HG03280 (cell line): ENCODE results near the gene GATA5.
"Not testable (repeated sequence)": the region's sequence is repeated elsewhere in the genome, so short reads cannot be mapped to it uniquely, and the experiment has no call there.

Source experiments
- ATAC-seq: cut with Tn5 transposase; IDR thresholded peaks from one replicate; pipeline ENCODE4 v1.9.1; 2021; ENCODE audit warnings: mild to moderate bottlenecking, moderate library complexity; ENCODE audit not compliant: unreplicated experiment

Gene GATA5

GRCh38 chr20:62505337-62506045 is 29.7 kb upstream of the GATA5 start:
- ATAC-seq, result no peak

- no peak for ATAC-seq
Observed at GRCh38 chr20:62504323-62504722, 28.5 kb upstream of the GATA5 start.

- no peak for ATAC-seq
Observed at GRCh38 chr20:62503401-62504178, 27.8 kb upstream of the GATA5 start.

- ATAC-seq, result no peak
Observed at GRCh38 chr20:62502496-62503095, 26.8 kb upstream of the GATA5 start.

- ATAC-seq, result peak; percentile 57
Observed at GRCh38 chr20:62501801-62502495, 26.2 kb upstream of the GATA5 start.

GRCh38 chr20:62500237-62500864 is 24.6 kb upstream of the GATA5 start:
- ATAC-seq, result no peak

GRCh38 chr20:62499758-62500236 is 24.0 kb upstream of the GATA5 start:
- no peak for ATAC-seq

GRCh38 chr20:62498874-62499273 is 23.1 kb upstream of the GATA5 start:
- ATAC-seq, result no peak

- no peak for ATAC-seq
Observed at GRCh38 chr20:62496568-62497218, 20.9 kb upstream of the GATA5 start.

GRCh38 chr20:62495749-62496567 is 20.2 kb upstream of the GATA5 start:
- no peak for ATAC-seq

- ATAC-seq, result no peak
Observed at GRCh38 chr20:62494980-62495748, 19.4 kb upstream of the GATA5 start.

- ATAC-seq, result no peak
Observed at GRCh38 chr20:62494537-62494936, 18.7 kb upstream of the GATA5 start.

GRCh38 chr20:62493886-62494285 is 18.1 kb upstream of the GATA5 start:
- no peak for ATAC-seq

- ATAC-seq, result no peak
Observed at GRCh38 chr20:62493253-62493885, 17.6 kb upstream of the GATA5 start.

- no peak for ATAC-seq
Observed at GRCh38 chr20:62492711-62493110, 16.9 kb upstream of the GATA5 start.

- not testable (repeated sequence) for ATAC-seq
Observed at GRCh38 chr20:62490783-62491182, 15.0 kb upstream of the GATA5 start.

- ATAC-seq, result no peak
Observed at GRCh38 chr20:62489932-62490263, 14.1 kb upstream of the GATA5 start.

GRCh38 chr20:62489186-62489931 is 13.6 kb upstream of the GATA5 start:
- ATAC-seq, result no peak
